ENCODE results near the gene CETN1. TPM values are rescaled to one million over a fixed set of nuclear protein-coding genes. Genes with fewer than 3 reads are reported as not detected.

Gene CETN1
- total and polyA plus RNA-seq, 2 donors (not counting 1 experiment from before 2014, with no cell fraction given) = not detected

DNA sequence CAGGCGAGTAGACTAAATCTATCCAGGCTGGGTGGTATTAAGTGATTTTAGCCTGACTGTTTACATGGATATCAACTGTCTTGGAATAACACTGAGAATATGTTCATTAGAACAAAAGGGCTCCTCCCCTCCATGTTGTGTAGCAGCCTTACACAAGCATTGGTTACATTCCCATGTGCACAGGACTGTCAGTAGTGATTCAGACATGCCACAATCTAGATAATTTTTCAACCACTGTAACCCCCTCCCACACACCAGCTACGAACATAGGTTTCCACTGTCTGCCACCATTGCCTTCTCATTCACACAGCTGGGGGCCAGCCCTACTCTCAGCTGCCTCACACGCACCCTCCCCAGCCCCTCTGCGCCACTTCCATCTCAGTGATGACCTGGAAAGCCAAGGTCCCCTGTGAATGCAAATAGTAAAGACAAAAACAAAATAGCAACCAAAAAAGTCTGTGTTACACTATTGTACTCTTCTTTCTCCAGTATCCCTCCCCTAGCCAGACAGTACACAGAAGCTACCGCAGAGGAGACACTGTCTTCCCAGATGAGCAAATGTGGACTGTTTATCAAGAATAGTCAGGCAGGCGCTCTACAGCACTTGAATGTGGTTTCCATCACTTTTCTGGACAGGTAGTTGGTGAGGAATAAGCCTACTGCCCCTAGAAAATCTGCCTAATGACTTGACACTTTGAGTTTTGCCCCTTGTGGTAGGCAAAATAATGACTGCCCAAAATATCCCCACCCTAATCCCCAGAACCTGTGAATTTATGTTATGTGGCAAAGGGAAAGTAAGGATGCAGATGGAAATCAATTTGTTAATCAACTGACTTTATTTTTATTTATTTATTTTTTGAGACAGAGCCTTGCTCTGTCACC is 49.3 kb downstream of the CETN1 start:
- no peak overlapping the region for H3K27ac Mint-ChIP-seq
- H3K27me3 Mint-ChIP-seq = peaks cover 24% of the 10 kb centered on the region
- H4K20me1 ChIP-seq (ENCODE audit: control insufficient read depth, insufficient read depth, low read length, poor library complexity, severe bottlenecking) = no peaks in the 10 kb centered on the region
- H3K9me3 ChIP-seq (ENCODE audit: control extremely low read depth in 1 of 3, control insufficient read depth in 2 of 3, insufficient read depth in 1 of 3, low read length in 2 of 3) = no peaks in the 10 kb centered on the region
- intact Hi-C loops (cut with micrococcal nuclease) = loop anchor here (10.0 kb wide), 1 partner anchor 1915 kb away; no protein-coding TSS in a partner anchor
- H3K36me3 ChIP-seq (replicated peaks in 1 of 2; ENCODE audit: control extremely low read depth in 1 of 2, control insufficient read depth in 1 of 2, extremely low read depth in 1 of 2, insufficient read depth in 2 of 2, low read length in 1 of 2) = no peaks in the 10 kb centered on the region
- no peaks in the 10 kb centered on the region for H3K27me3 ChIP-seq (replicated peaks in 1 of 4; ENCODE audit: control extremely low read depth in 1 of 4, control insufficient read depth in 3 of 4, insufficient read depth in 4 of 4, low read length in 3 of 4)
- POLR2A ChIA-PET = no interaction called here
- H3K4me3 ChIP-seq (ENCODE audit: control extremely low read depth in 1 of 5, extremely low read depth in 1 of 5, insufficient read depth in 1 of 5, low read depth in 2 of 5, low read length in 4 of 5) = no peak overlapping the region
- H3K9ac ChIP-seq (ENCODE audit: low read length) = no peak overlapping the region
- no peaks in the 10 kb centered on the region for H3K4me1 ChIP-seq (ENCODE audit: control insufficient read depth in 2 of 2, insufficient read depth in 2 of 2, low read length in 2 of 2)
- H2AFZ ChIP-seq (ENCODE audit: insufficient read depth, low read depth, low read length, poor library complexity, severe bottlenecking) = no peak overlapping the region
- no peak for TF ChIP-seq EZH2 (IDR thresholded peaks at IDR 0.05; ENCODE audit: borderline replicate concordance, insufficient read depth, low read depth, low read length, poor library complexity, severe bottlenecking)
- TF ChIP-seq, protein P1, sequence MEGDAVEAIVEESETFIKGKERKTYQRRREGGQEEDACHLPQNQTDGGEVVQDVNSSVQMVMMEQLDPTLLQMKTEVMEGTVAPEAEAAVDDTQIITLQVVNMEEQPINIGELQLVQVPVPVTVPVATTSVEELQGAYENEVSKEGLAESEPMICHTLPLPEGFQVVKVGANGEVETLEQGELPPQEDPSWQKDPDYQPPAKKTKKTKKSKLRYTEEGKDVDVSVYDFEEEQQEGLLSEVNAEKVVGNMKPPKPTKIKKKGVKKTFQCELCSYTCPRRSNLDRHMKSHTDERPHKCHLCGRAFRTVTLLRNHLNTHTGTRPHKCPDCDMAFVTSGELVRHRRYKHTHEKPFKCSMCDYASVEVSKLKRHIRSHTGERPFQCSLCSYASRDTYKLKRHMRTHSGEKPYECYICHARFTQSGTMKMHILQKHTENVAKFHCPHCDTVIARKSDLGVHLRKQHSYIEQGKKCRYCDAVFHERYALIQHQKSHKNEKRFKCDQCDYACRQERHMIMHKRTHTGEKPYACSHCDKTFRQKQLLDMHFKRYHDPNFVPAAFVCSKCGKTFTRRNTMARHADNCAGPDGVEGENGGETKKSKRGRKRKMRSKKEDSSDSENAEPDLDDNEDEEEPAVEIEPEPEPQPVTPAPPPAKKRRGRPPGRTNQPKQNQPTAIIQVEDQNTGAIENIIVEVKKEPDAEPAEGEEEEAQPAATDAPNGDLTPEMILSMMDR (IDR thresholded peaks at IDR 0.05) = no peak
- CTCF ChIA-PET = no interaction called here
- no peak overlapping the region for H3K4me3 Mint-ChIP-seq
- ATAC-seq (ENCODE audit: low read depth) (no peak), DNase-seq (no peak)
- no peak overlapping the region for H3K27ac ChIP-seq (ENCODE audit: low read length in 2 of 2)
- H3K9me3 Mint-ChIP-seq (ENCODE audit: insufficient read depth) = no peaks in the 10 kb centered on the region
- no peaks in the 10 kb centered on the region for H3K79me2 ChIP-seq (ENCODE audit: control insufficient read depth, insufficient read depth, low read length)
- no peaks in the 10 kb centered on the region for H3K4me1 Mint-ChIP-seq
- no peak overlapping the region for H3K4me2 ChIP-seq (replicated peaks; ENCODE audit: low read depth, low read length, poor library complexity, severe bottlenecking)
- 75% methylated on average over 2 of the region's 6 CpGs for WGBS (ENCODE audit: insufficient coverage)

DNA sequence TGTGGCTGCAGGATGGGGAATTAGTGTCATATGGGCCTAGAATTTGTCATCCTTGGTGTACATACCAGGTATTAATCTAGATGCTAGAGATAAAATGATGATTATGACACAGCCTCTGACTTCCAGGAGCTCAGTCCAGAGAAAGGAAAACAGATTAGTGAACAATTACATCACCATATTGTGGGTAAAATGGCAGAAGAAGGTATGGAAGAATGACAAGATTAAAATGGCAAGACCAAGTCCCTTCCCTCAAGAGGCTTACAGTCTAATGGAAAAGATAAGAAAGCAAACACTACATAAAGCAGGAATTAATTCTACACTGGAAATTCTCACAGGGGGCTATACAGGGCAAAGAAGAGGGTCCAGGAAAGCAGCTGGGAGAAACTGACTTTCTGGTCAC is 51.4 kb downstream of the CETN1 start:
- DNase-seq (no peak), ATAC-seq (ENCODE audit: low read depth) (no peak)
- H3K27me3 Mint-ChIP-seq = peaks cover 12% of the 10 kb centered on the region
- intact Hi-C loops (cut with micrococcal nuclease) = no loop called here
- H3K36me3 ChIP-seq (replicated peaks in 1 of 2; ENCODE audit: control extremely low read depth in 1 of 2, control insufficient read depth in 1 of 2, extremely low read depth in 1 of 2, insufficient read depth in 2 of 2, low read length in 1 of 2) = no peaks in the 10 kb centered on the region
- H4K20me1 ChIP-seq (ENCODE audit: control insufficient read depth, insufficient read depth, low read length, poor library complexity, severe bottlenecking) = no peaks in the 10 kb centered on the region
- H3K4me1 Mint-ChIP-seq = no peaks in the 10 kb centered on the region
- H3K4me1 ChIP-seq (ENCODE audit: control insufficient read depth in 2 of 2, insufficient read depth in 2 of 2, low read length in 2 of 2) = no peaks in the 10 kb centered on the region
- ChIA-PET CTCF (interaction anchor here (1.1 to 1.6 kb wide), 3 partner anchors 10 to 201 kb away, joined by 3 to 5 read pairs (median 4); no protein-coding TSS in a partner anchor), POLR2A (no interaction called here)
- no peaks in the 10 kb centered on the region for H3K9me3 ChIP-seq (ENCODE audit: control extremely low read depth in 1 of 3, control insufficient read depth in 2 of 3, insufficient read depth in 1 of 3, low read length in 2 of 3)
- H2AFZ ChIP-seq (ENCODE audit: insufficient read depth, low read depth, low read length, poor library complexity, severe bottlenecking) = no peak overlapping the region
- no peak overlapping the region for H3K4me2 ChIP-seq (replicated peaks; ENCODE audit: low read depth, low read length, poor library complexity, severe bottlenecking)
- no peak for TF ChIP-seq EZH2 (IDR thresholded peaks at IDR 0.05; ENCODE audit: borderline replicate concordance, insufficient read depth, low read depth, low read length, poor library complexity, severe bottlenecking)
- TF ChIP-seq, protein P1 (IDR thresholded peaks at IDR 0.05) = no peak
- H3K9me3 Mint-ChIP-seq (ENCODE audit: insufficient read depth) = no peaks in the 10 kb centered on the region
- no peaks in the 10 kb centered on the region for H3K79me2 ChIP-seq (ENCODE audit: control insufficient read depth, insufficient read depth, low read length)
- no peak overlapping the region for H3K9ac ChIP-seq (ENCODE audit: low read length)
- H3K27ac ChIP-seq (ENCODE audit: low read length in 2 of 2) = no peak overlapping the region
- no peak overlapping the region for H3K4me3 Mint-ChIP-seq
- H3K27me3 ChIP-seq (replicated peaks in 1 of 4; ENCODE audit: control extremely low read depth in 1 of 4, control insufficient read depth in 3 of 4, insufficient read depth in 4 of 4, low read length in 3 of 4) = no peaks in the 10 kb centered on the region
- H3K27ac Mint-ChIP-seq = no peak overlapping the region
- no peak overlapping the region for H3K4me3 ChIP-seq (ENCODE audit: control extremely low read depth in 1 of 5, extremely low read depth in 1 of 5, insufficient read depth in 1 of 5, low read depth in 2 of 5, low read length in 4 of 5)
